ENCODE results near the gene NME5. TPM values are rescaled to one million over a fixed set of nuclear protein-coding genes. Genes with fewer than 3 reads are reported as not detected.

Gene NME5
- total RNA-seq, 1 donor from 2014 or later, result not detected

- DNase-seq, result no peak
- intact Hi-C loops (cut with micrococcal nuclease), result no loop called here
- CTCF ChIA-PET, result no interaction called here
- Mint-ChIP-seq H3K4me1 (no peaks in the 10 kb centered on the region), H3K4me3 (no peak overlapping the region), H3K36me3 (ENCODE audit: low read depth) (no peaks in the 10 kb centered on the region), H3K27ac (no peak overlapping the region), H3K9me3 (no peaks in the 10 kb centered on the region), H3K27me3 (peaks cover 11% of the 10 kb centered on the region)
- no peak for ATAC-seq (ENCODE audit: low read depth)
- TF ChIP-seq CTCF (IDR thresholded peaks at IDR 0.05), result no peak
- POLR2A ChIA-PET, result interaction anchor here (0.7 kb wide), 1 partner anchor 207 kb away, joined by 3 read pairs; no protein-coding TSS in a partner anchor
Observed at GRCh38 chr5:138115254-138115653, 24.0 kb downstream of the NME5 start.

- Mint-ChIP-seq H3K9me3 (no peaks in the 10 kb centered on the region), H3K27me3 (peaks cover 13% of the 10 kb centered on the region), H3K4me3 (no peak overlapping the region), H3K4me1 (no peaks in the 10 kb centered on the region), H3K36me3 (ENCODE audit: low read depth) (no peaks in the 10 kb centered on the region), H3K27ac (no peak overlapping the region)
- no peak for TF ChIP-seq CTCF (IDR thresholded peaks at IDR 0.05)
- ChIA-PET POLR2A (no interaction called here), CTCF (no interaction called here)
- no peak for ATAC-seq (ENCODE audit: low read depth)
- intact Hi-C loops (cut with micrococcal nuclease), result no loop called here
- DNase-seq, result no peak
Observed at GRCh38 chr5:138111937-138112336, 27.3 kb downstream of the NME5 start.

GRCh38 chr5:138111181-138111580, 28.0 kb downstream of the NME5 start:
- ChIA-PET CTCF (no interaction called here), POLR2A (no interaction called here)
- Mint-ChIP-seq H3K27me3 (peaks cover 10% of the 10 kb centered on the region), H3K27ac (no peak overlapping the region), H3K4me1 (no peaks in the 10 kb centered on the region), H3K36me3 (ENCODE audit: low read depth) (no peaks in the 10 kb centered on the region), H3K9me3 (no peaks in the 10 kb centered on the region), H3K4me3 (no peak overlapping the region)
- TF ChIP-seq CTCF (IDR thresholded peaks at IDR 0.05), result no peak
- intact Hi-C loops (cut with micrococcal nuclease), result no loop called here
- DNase-seq (no peak), ATAC-seq (ENCODE audit: low read depth) (no peak)

- Mint-ChIP-seq H3K4me3 (no peak overlapping the region), H3K27ac (no peak overlapping the region), H3K27me3 (peaks cover 10% of the 10 kb centered on the region), H3K4me1 (no peaks in the 10 kb centered on the region), H3K9me3 (no peaks in the 10 kb centered on the region), H3K36me3 (ENCODE audit: low read depth) (no peaks in the 10 kb centered on the region)
- ChIA-PET CTCF (interaction anchor here (1.6 kb wide), 1 partner anchor 33 kb away, joined by 5 read pairs; no protein-coding TSS in a partner anchor), POLR2A (no interaction called here)
- no peak for DNase-seq
- intact Hi-C loops (cut with micrococcal nuclease), result no loop called here
- TF ChIP-seq CTCF (IDR thresholded peaks at IDR 0.05), result no peak
- no peak for ATAC-seq (ENCODE audit: low read depth)
Observed at GRCh38 chr5:138110266-138110963, 28.8 kb downstream of the NME5 start.

GRCh38 chr5:138109463-138110265, 29.6 kb downstream of the NME5 start:
- Mint-ChIP-seq H3K4me1 (no peaks in the 10 kb centered on the region), H3K27me3 (peaks cover 10% of the 10 kb centered on the region), H3K4me3 (no peak overlapping the region), H3K27ac (no peak overlapping the region), H3K36me3 (ENCODE audit: low read depth) (no peaks in the 10 kb centered on the region), H3K9me3 (no peaks in the 10 kb centered on the region)
- no peak for ATAC-seq (ENCODE audit: low read depth)
- no peak for TF ChIP-seq CTCF (IDR thresholded peaks at IDR 0.05)
- DNase-seq, result no peak
- CTCF ChIA-PET, result interaction anchor here (1.6 kb wide), 1 partner anchor 32 kb away, joined by 5 read pairs; no protein-coding TSS in a partner anchor
- POLR2A ChIA-PET, result no interaction called here
- intact Hi-C loops (cut with micrococcal nuclease), result no loop called here
